NCI-H345 (cell line): Measurements from ENCODE around the gene WDR55.
A peak's percentile ranks its signal among the peaks of the same experiment; 100 is the strongest.
"Not testable (repeated sequence)": the region's sequence is repeated elsewhere in the genome, so short reads cannot be mapped to it uniquely, and the experiment has no call there.

Experiments used
- DNase-seq: peaks from one replicate; lab custom pipeline; 2025; lab: John Stamatoyannopoulos, UW

The WDR55 gene, protein sequence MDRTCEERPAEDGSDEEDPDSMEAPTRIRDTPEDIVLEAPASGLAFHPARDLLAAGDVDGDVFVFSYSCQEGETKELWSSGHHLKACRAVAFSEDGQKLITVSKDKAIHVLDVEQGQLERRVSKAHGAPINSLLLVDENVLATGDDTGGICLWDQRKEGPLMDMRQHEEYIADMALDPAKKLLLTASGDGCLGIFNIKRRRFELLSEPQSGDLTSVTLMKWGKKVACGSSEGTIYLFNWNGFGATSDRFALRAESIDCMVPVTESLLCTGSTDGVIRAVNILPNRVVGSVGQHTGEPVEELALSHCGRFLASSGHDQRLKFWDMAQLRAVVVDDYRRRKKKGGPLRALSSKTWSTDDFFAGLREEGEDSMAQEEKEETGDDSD

DNA sequence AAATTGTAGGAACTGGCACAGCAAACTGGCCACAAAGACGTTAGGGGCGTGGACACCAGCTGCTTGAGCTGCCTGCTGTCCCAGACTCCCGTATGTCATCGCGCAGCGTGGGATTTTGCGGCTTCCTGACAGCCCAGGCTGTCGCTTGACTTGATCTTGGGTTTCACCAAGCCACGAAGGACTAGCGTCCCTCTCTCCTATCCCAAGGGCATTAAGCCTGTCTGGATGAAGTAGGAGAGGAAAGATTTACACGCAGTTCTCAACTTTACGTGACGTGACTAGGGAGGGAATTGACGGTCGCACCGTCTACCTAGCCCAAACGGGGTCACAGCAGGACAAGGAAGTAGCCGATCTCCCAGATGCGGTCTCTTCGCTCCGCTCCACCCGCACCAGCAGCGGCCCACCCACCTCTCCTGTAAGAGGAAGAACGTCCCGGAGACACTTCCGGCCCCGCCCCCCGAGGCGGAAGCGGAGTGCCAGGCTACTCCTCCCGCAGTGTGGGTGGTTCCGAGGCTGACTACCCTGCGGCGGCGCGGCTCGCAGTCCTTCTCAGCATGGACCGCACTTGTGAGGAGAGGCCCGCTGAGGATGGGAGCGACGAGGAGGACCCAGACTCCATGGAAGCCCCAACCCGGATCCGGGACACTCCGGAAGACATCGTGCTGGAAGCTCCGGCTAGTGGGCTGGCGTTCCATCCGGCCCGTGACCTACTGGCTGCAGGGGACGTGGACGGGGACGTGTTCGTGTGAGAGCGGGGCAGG, at the start of gene WDR55:
WDR55 (plus strand) TSS at position 546 of the 761 bp plus-strand sequence; CDS start at position 555, 9 bp downstream.
- peak; percentile 96 for DNase-seq

DNA sequence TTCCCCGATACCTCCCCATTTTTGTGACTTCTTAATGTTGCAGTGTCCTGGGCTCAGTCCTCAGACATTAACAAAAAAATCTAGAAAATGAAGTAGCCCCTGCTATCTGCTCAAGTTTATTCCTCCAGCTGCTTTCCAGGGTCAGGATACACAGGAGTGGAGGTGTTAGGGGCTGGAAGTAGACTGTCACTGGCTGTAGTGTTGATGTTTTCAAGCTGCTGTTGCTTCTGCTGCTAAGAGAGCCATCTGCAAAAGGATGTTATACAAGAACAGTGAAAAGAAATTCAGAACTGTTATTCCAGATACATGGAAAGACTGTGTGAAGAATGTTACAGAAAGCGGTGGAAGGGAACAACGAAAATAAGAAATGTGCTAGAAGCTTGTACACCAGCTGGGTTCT, 42.4 kb upstream of the WDR55 start:
- DNase-seq = no peak

GRCh38 chr5:140623061-140623460, 41.6 kb upstream of the WDR55 start:
- DNase-seq = not testable (repeated sequence)

- DNase-seq = not testable (repeated sequence)
These were observed 39.8 kb upstream of the WDR55 start for GRCh38 chr5:140624886-140625285.

DNA sequence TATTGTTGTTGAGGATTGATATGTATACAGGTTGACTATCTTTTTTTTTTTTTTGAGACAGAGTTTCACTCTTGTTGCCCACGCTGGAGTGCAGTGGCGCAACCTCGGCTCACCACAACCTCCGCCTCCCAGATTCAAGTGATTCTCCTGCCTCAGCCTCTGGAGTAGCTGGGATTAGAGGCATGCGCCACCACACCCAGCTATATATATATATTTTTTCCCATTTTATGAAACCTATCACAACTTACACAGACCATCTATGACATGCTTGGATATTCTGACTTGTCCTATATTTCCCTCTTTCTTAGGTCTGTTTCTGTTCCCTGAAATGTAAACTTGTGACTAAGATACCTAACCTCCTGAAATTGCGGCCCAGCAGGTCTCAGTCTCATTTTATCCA, 36.7 kb upstream of the WDR55 start:
- no peak for DNase-seq

DNA sequence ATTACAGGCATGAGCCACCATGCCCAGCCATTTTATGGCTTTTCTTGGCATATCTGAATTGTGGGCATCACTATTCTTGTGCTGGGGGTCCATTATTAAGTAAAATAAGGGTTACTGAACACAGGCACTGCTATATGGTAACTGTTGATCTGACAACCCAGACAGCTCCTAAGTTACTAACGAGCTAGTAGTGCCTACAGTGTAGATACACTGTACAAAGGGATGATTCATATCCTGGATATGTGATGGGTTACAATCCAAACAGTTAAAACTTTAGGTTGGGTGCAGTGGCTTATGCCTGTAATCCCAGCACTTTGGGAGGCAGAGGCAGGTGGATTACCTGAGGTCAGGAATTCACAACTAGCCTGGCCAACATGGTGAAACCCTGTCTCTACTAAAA, 36.0 kb upstream of the WDR55 start:
- no peak for DNase-seq

- no peak for DNase-seq
These were observed 34.2 kb upstream of the WDR55 start for GRCh38 chr5:140630292-140631035.

GRCh38 chr5:140631036-140631417, 33.7 kb upstream of the WDR55 start:
- DNase-seq = no peak

- DNase-seq = no peak
These were observed 32.8 kb upstream of the WDR55 start for GRCh38 chr5:140631831-140632365.

GRCh38 chr5:140632366-140633020, 32.2 kb upstream of the WDR55 start:
- DNase-seq = peak; percentile 11

DNA sequence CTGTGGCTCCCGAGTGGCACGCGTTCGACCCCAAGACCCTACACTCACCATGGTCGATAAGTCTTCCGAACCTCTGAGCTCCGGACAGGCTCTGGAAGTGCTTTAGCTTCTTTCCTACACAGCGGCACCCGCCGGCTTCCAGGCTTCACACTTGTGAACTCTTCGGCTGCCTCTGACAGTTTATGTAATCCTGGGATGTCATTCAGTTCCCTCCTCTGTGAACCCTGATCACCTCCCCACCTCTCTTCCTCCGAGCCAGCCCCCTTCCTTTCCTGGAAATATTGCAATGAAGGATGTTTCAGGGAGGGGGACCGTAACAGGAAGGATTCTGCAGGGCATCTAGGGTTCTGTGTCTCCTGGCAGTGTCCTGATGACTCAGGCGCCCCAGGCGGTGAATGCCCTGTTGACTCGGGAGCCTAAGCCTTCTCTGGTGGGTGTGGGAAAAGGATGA, 31.7 kb upstream of the WDR55 start, which contains the start of gene CD14:
CD14 (minus strand) TSS at position 155 of the 451 bp plus-strand sequence; CDS start at position 51, 104 bp downstream.
- no peak for DNase-seq

- no peak for DNase-seq
These were observed 31.2 kb upstream of the WDR55 start for GRCh38 chr5:140633501-140633900.

GRCh38 chr5:140634103-140634502, 30.6 kb upstream of the WDR55 start:
- no peak for DNase-seq

- DNase-seq = no peak
These were observed 29.1 kb upstream of the WDR55 start for GRCh38 chr5:140635291-140636257.

GRCh38 chr5:140637371-140638100, 27.2 kb upstream of the WDR55 start:
- no peak for DNase-seq

- DNase-seq = not testable (repeated sequence)
These were observed 25.9 kb upstream of the WDR55 start for GRCh38 chr5:140638898-140639147.

GRCh38 chr5:140639148-140639981, 25.3 kb upstream of the WDR55 start, which contains the start of gene TMCO6:
TMCO6 (plus strand) TSS chr5:140639451; CDS start chr5:140639528, 77 bp downstream.
- peak; percentile 97 for DNase-seq

DNA sequence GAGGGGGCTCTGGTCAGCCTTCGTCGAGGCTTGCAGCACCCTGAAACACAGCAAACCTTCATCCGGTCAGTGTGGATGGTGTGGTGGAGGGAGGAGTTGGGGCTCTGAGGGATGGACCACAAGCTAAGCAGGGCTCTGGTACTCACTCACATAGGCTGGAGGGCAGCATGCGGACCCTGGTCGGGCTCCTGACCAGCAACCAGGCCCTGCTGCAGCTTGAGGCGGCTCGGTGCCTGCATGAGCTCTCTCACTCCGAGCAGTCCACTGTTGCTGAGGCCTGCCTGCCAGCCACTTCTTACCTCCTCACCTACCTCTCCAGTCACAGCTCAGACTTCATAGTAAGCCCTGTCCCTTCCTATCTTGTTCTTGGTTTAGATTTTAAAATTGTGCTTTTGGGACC, 23.0 kb upstream of the WDR55 start:
- no peak for DNase-seq

GRCh38 chr5:140642718-140643117, 22.0 kb upstream of the WDR55 start:
- no peak for DNase-seq
